Measurements from ENCODE around the gene MATCAP1.
A peak's percentile ranks its signal among the peaks of the same experiment; 100 is the strongest.

The MATCAP1 gene

DNA sequence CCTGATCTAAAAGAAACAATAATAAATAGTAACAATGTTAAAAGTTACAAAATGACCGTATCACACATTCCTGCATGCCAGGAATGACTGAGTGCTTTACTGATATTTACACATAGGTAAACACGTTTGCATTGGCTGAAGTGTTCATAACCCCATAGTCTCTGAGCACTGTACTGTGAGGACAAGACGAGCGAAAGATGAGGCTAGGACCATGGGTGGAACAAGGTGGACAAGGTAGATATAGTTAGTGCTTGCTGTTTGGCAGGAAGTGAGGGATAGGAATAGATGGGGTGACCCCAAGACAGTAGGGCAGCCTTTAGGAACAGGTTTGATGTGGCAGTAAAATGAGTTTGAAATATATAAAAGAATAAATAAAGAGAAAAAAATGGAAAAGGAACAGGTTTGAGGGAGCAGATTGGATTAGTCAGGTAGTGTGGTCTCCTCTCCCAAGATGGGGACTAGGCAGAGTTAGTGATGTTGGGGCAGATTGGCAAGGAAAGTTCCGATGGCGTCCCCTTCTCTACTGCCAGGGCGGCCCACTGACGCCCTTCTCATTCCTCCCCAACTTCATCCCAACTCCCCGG is 7.7 kb upstream of the MATCAP1 start:
- no peak for DNase-seq (ENCODE audit: low read depth)
- H3K4me3 ChIP-seq (ENCODE audit: control insufficient read depth, low read depth, low read length), result peak overlapping the region; percentile 18
- TF ChIP-seq, protein P1, sequence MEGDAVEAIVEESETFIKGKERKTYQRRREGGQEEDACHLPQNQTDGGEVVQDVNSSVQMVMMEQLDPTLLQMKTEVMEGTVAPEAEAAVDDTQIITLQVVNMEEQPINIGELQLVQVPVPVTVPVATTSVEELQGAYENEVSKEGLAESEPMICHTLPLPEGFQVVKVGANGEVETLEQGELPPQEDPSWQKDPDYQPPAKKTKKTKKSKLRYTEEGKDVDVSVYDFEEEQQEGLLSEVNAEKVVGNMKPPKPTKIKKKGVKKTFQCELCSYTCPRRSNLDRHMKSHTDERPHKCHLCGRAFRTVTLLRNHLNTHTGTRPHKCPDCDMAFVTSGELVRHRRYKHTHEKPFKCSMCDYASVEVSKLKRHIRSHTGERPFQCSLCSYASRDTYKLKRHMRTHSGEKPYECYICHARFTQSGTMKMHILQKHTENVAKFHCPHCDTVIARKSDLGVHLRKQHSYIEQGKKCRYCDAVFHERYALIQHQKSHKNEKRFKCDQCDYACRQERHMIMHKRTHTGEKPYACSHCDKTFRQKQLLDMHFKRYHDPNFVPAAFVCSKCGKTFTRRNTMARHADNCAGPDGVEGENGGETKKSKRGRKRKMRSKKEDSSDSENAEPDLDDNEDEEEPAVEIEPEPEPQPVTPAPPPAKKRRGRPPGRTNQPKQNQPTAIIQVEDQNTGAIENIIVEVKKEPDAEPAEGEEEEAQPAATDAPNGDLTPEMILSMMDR (IDR thresholded peaks at IDR 0.05; ENCODE audit: control insufficient read depth, insufficient read depth, low read depth, low read length, missing control alignments), result no peak

DNA sequence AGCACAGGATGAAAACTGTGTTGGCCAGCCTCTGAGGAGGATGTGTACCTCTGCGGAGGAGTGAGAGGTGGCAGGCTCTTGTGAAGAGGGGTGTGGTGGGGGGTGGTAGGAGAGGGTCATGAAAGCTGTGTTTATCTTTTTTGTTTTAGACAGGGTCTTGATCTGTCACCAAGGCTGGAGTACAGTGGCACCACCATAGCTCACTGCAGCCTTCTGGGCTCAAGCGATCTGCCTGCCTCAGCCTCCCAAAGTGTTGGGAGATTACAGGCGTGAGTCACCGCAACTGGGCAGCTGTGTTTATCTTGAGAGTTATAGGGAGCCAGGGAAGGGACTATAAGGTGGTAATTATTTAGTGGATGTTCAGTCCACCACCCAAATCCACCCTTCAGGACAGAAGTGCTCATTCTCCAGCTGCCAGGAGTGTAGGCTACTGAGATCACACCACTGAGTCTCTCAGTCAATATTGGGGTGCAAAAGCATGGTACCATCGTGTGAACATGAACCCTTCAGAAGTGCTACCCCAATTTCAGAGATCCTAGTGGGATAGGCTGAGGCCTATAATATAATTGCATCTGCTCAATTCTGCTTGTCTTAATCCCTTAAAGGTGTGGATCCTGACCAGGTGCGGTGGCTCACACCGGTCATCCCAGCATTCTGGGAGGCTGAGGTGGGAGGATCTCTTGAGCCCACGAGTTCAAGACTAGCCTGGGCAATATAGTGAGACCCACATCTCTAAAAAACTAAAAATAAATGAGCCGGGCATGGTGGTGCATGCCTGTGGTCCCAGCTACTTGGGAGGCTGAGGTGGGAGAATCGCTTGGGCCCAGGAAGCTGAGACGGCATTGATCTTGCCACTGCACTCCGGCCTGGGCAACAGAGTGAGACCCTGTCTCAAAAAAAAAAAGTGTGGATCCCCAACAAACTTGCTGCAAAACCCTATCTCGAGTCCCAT is 7.0 kb upstream of the MATCAP1 start:
- TF ChIP-seq, protein P1 (IDR thresholded peaks at IDR 0.05; ENCODE audit: control insufficient read depth, insufficient read depth, low read depth, low read length, missing control alignments), result no peak
- H3K4me3 ChIP-seq (ENCODE audit: control insufficient read depth, low read depth, low read length), result no peak overlapping the region
- DNase-seq (ENCODE audit: low read depth), result no peak

DNA sequence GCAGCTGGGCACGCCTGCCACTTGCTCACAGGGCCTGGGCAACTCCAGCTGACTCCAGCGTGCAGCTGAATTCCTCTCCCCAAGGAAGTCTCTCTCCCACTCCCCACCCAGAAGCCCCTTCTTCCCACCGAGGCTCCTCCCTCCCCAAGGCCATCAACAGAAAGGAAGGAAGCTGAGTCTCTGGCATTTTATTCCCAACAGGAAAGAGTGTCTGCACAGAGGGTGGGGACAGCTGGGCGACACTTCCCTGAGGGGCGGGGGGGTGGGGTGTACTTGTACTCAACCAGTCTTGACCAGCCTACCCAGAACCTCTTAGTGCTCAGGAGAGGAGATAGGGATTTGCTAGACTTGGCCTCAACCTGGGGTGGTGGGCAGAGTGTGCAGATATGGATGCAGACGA is 6.3 kb upstream of the MATCAP1 start, which contains the start of gene EXOC3L1:
TSS of gene EXOC3L1 (minus strand) at position 96 of the 400 bp plus-strand sequence. CDS start 460 bp downstream, outside the sequence.
- no peak within 1 kb of the TSS for H3K4me3 ChIP-seq (ENCODE audit: control insufficient read depth, low read depth, low read length)
- TF ChIP-seq, protein P1 (IDR thresholded peaks at IDR 0.05; ENCODE audit: control insufficient read depth, insufficient read depth, low read depth, low read length, missing control alignments), result no peak
- DNase-seq (ENCODE audit: low read depth), result no peak

DNA sequence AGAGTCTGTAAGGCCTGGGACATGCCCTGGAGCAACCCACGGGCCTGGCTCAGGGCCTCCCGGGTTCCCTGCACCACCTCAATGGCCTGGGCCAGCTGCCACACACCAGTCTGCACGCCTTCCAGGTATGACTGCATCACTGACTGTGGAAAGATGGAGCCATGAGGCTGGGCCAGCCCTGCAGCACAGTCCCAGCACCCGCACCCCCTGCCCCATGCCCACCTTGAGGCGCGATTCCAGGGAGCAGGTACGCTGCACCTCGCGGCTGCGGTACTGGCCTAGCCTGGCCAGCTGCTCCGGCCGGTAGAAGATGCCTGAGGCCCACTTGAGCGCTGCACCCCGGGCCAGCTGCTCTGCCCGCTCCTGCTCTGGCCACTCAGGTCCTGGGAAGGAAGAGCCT is 5.0 kb upstream of the MATCAP1 start:
- H3K4me3 ChIP-seq (ENCODE audit: control insufficient read depth, low read depth, low read length), result no peak overlapping the region
- no peak for DNase-seq (ENCODE audit: low read depth)
- TF ChIP-seq, protein P1 (IDR thresholded peaks at IDR 0.05; ENCODE audit: control insufficient read depth, insufficient read depth, low read depth, low read length, missing control alignments), result no peak

DNA sequence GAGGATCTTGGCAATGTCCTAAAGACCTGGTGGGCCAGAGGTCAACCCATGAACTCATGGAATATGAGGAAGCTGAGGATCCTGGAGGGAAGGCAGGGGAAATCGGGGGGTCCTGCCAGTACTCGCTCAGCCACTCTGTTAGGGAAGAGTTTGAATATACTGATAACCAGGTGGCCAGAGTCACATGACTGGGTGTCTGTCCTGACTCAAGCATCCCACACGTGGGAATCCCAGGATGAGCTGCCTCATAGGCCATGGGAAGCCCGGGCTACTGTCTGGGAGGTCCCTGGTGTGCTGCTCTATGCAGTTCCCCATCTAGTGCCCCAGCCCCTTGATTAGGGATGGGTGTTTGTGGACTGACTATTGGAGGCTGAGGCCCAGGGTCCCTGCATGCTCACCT is 4.6 kb upstream of the MATCAP1 start:
- no peak for DNase-seq (ENCODE audit: low read depth)
- no peak overlapping the region for H3K4me3 ChIP-seq (ENCODE audit: control insufficient read depth, low read depth, low read length)
- TF ChIP-seq, protein P1 (IDR thresholded peaks at IDR 0.05; ENCODE audit: control insufficient read depth, insufficient read depth, low read depth, low read length, missing control alignments), result no peak

DNA sequence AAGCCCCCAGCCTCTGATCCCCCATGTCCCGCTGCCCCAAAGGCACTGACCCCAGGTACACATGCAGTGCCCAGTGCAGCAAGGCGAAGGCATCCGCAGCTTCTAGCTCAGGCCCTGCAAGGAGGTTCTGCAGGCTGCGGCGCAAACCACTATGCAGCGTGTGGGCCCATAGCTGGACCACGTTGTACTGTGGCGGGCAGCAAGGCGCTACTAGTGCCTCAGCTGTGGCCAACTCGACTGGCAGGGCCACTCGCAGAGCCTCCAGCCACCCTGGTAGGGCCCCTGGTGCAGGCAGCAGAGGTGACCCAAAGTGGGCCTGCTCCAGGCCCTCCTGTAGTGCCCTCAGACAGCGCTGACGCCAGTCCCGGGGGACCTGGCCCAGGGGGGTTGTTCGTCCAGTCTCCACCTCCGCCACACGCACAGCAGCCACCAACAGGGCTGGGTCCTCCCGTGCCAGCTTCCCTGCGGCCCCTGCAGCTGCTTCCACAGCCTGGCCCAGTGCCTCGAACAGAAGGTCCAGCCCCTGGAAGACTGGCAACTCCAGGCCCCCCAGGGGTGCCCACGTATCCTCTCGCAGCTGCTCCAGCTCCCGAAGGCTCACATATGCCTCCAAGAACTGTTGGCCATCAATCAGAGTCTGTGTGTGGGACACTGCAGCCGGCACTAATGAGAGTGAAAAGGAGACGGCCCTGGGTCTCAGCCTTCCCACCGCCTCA is 3.6 kb upstream of the MATCAP1 start:
- TF ChIP-seq, protein P1 (IDR thresholded peaks at IDR 0.05; ENCODE audit: control insufficient read depth, insufficient read depth, low read depth, low read length, missing control alignments), result no peak
- H3K4me3 ChIP-seq (ENCODE audit: control insufficient read depth, low read depth, low read length), result no peak overlapping the region

More for the DNA sequence above, 3.6 kb upstream of the MATCAP1 start:
- no peak for DNase-seq (ENCODE audit: low read depth)

All from AG09309 (cell line).